Measurements from ENCODE around the gene RERE.

DNA sequence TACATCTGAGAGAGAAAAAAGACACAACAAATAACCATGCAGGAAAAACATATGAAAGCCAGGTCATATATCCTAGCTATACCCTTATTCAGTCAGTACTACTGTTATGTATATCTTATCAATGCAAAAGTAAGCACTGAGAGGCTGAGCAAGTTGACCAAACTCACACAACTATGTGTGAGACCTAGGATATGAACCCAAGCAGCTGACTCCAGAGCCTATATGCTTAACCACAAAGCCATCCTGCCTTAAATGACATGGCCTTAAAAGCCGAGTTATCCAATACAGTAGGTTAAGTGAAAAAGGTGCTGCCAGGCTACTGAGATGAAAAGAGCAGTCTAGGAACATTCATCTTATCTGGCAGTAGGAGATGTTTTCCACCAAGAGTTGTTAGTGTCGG lies 151.6 kb downstream of the RERE start:
- no peak for TF ChIP-seq POLR2AphosphoS5 (IDR thresholded peaks at IDR 0.05; ENCODE audit: low read depth, low read length)
- no peak for TF ChIP-seq POLR2A (IDR thresholded peaks at IDR 0.05; ENCODE audit: low read depth, low read length)
- no peak for TF ChIP-seq TAF1 (IDR thresholded peaks at IDR 0.05; ENCODE audit: borderline replicate concordance, low read depth, low read length)
